T-helper 2 cell treated with Interferon-gamma antibody and Interleukin-4, amounts not matched to agents 5 μg/mL and 100 μg/mL, for 36 hours (primary cell): Measurements from ENCODE around the gene EPHB4.
A peak's percentile ranks its signal among the peaks of the same experiment; 100 is the strongest.
"Not testable (repeated sequence)": the region's sequence is repeated elsewhere in the genome, so short reads cannot be mapped to it uniquely, and the experiment has no call there.

ENCODE experiments used
- DNase-seq: peaks from one replicate; pipeline ENCODE4 v3.0.0; 2021; ENCODE audit warnings: low spot score
- H3K27ac Mint-ChIP-seq: one replicate; pipeline ENCODE4 v1.8.0; 2021; ENCODE audit warnings: mild to moderate bottlenecking, mixed read lengths
- H3K27me3 Mint-ChIP-seq: one replicate; pipeline ENCODE4 v1.8.0; 2021; ENCODE audit warnings: low read depth, mixed read lengths
- H3K36me3 Mint-ChIP-seq: one replicate; pipeline ENCODE4 v1.8.0; 2021; ENCODE audit warnings: low read depth, mixed read lengths
- H3K4me1 Mint-ChIP-seq: one replicate; pipeline ENCODE4 v1.8.0; 2021; ENCODE audit warnings: low read depth, mixed read lengths
- H3K4me3 Mint-ChIP-seq: one replicate; pipeline ENCODE4 v1.8.0; 2022; ENCODE audit warnings: mild to moderate bottlenecking, moderate library complexity, mixed read lengths
- H3K9me3 Mint-ChIP-seq: one replicate; pipeline ENCODE4 v1.8.0; 2021; ENCODE audit warnings: mixed read lengths

Gene EPHB4

DNA sequence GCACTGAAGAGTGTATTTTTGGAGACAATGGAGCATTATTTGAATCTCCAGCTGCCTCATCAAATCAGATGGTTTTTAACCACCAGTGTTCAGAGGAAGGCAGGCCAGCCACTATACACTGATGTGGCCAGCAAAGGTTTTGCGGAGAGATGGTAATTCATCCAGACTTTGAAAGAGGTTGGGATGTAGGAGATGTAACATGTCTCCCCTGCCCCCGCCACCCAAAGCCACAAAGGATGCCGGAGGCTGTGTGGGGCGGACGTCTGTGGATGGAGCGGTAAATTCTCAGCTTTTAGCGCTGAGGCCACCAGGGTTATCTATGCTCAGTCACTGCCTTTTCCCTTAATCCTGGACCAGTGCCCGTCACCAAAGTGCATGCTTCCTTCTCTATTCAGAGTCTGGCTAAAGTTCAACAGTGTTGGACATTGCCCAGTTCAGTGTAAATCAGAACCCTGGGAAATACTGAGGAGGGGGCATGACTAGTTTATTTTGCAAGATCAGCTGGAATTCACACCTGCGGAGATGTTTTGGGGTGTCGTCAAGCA, 36.2 kb upstream of the EPHB4 start:
- H3K27ac Mint-ChIP-seq: no peak overlapping the region
- no peak overlapping the region for H3K4me3 Mint-ChIP-seq
- H3K27me3 Mint-ChIP-seq: no peaks in the 10 kb centered on the region
- H3K9me3 Mint-ChIP-seq: no peaks in the 10 kb centered on the region
- peaks cover 37% of the 10 kb centered on the region for H3K36me3 Mint-ChIP-seq
- DNase-seq: no peak
- peaks cover 10% of the 10 kb centered on the region for H3K4me1 Mint-ChIP-seq

DNA sequence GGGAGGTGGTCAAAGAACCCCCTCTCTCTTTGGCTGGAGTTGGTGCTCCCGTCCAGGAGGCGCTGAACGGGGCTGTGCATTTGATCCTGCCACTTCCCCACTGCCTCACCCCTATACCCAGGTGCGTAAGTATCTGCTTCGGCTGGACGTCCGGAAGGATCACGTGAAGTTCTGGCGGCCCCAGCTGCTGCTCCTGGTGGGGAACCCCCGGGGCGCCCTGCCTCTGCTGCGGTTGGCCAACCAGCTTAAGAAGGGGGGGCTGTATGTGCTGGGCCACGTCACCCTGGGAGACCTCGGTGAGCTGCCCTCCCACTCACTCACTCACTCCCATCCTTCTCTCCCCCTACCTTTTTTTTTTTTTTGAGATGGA, 34.3 kb upstream of the EPHB4 start:
- DNase-seq: no peak
- H3K9me3 Mint-ChIP-seq: no peaks in the 10 kb centered on the region
- no peaks in the 10 kb centered on the region for H3K27me3 Mint-ChIP-seq
- no peaks in the 10 kb centered on the region for H3K4me1 Mint-ChIP-seq
- H3K4me3 Mint-ChIP-seq: no peak overlapping the region
- no peak overlapping the region for H3K27ac Mint-ChIP-seq
- H3K36me3 Mint-ChIP-seq: peaks cover 35% of the 10 kb centered on the region

DNA sequence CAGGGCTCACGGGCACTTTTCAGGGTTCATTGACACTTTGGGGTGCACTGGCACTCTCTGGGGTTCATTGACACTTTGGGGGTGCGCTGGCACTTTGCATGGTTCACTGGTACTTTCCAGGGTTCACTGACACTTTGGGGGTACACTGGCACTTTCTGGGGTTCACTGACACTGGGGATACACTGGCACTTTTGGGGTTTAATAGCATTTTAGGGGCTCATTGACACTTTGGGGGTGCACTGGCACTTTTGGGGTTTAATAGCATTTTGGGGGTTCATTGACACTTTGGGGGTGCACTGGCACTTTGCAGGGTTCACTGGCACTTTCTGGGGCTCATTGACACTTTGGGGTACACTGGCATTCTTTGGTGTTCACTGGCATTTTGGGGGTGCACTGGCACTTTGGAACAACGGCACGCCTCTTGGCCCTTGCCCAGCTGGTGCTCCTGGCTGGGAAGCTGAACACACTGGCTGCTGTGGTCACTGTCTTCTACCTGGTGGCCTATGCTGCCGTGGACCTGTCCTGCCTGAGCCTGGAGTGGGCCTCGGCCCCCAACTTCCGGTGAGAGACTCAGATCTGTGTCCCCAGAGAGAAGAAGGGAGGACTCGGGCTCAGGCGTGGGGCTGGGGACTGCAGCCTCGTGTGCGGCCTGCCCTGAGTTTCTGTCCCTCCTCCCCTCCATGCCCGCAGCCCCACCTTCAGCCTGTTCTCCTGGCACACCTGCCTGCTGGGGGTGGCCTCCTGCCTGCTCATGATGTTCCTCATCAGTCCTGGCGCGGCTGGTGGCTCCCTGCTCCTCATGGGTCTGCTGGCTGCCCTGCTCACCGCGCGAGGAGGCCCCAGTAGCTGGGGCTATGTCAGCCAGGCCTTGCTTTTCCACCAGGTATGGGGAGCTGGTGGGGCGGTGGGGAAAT, 33.6 kb upstream of the EPHB4 start:
- no peak overlapping the region for H3K27ac Mint-ChIP-seq
- no peak overlapping the region for H3K4me3 Mint-ChIP-seq
- H3K27me3 Mint-ChIP-seq: no peaks in the 10 kb centered on the region
- no peaks in the 10 kb centered on the region for H3K4me1 Mint-ChIP-seq
- DNase-seq: no peak
- H3K36me3 Mint-ChIP-seq: peaks cover 35% of the 10 kb centered on the region
- no peaks in the 10 kb centered on the region for H3K9me3 Mint-ChIP-seq

DNA sequence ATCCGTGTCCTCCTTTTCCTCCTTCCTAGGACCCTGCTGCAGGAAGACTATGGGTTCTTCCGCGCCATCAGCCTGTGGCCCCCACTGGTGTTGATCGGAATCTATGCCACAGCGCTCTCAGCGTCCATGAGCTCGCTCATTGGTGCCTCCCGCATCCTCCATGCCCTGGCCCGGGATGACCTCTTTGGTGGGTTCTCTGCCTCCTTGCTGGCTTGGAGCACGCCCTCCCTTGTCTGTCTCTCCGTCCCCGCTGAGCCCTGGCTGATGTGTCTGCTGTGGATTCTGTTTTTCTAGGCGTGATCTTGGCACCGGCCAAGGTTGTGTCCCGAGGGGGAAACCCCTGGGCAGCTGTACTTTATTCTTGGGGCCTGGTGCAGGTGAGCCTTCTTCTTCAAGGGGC, 32.5 kb upstream of the EPHB4 start:
- Mint-ChIP-seq H3K9me3 (no peaks in the 10 kb centered on the region), H3K27ac (no peak overlapping the region), H3K4me3 (no peak overlapping the region), H3K4me1 (peaks cover 3% of the 10 kb centered on the region), H3K27me3 (no peaks in the 10 kb centered on the region), H3K36me3 (peaks cover 38% of the 10 kb centered on the region)
- DNase-seq: no peak

DNA sequence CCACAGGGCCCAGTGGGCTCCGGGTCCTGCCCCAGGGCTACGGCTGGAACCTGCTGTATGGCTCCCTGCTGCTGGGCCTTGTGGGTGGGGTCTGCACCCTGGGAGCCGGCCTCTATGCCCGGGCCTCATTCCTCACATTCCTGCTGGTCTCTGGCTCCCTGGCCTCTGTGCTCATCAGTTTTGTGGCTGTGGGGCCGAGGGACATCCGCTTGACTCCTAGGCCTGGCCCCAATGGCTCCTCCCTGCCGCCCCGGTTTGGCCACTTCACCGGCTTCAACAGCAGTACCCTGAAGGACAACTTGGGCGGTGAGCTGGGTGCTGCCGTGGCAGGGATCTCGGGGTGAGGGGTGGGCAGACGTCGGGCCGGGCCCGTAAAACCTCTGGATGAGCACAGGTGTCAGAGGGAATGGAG, 29.6 kb upstream of the EPHB4 start:
- H3K9me3 Mint-ChIP-seq: no peaks in the 10 kb centered on the region

DNA sequence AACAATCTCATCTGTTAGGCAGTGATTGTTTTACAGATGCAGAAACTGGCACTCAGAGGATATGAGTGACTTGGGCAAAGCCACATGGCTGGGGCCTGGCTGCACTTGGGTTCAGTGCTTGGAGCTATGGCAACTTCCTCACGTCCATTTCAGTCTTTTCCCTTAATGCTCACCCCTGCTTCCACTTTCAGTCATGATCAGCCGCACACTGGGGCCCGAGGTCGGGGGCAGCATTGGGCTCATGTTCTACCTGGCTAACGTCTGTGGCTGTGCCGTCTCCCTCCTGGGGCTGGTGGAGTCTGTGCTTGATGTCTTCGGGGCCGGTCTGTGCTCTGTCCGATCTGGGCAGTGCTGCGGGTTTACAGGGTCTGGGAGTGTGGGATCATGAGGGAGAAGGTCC, 28.2 kb upstream of the EPHB4 start:
- no peaks in the 10 kb centered on the region for H3K27me3 Mint-ChIP-seq
- peaks cover 8% of the 10 kb centered on the region for H3K4me1 Mint-ChIP-seq
- no peak overlapping the region for H3K27ac Mint-ChIP-seq
- H3K9me3 Mint-ChIP-seq: no peaks in the 10 kb centered on the region
- DNase-seq: no peak
- H3K4me3 Mint-ChIP-seq: no peak overlapping the region
- peaks cover 16% of the 10 kb centered on the region for H3K36me3 Mint-ChIP-seq

More for the DNA sequence above, 29.6 kb upstream of the EPHB4 start:
- H3K4me1 Mint-ChIP-seq: peaks cover 7% of the 10 kb centered on the region
- H3K27me3 Mint-ChIP-seq: no peaks in the 10 kb centered on the region
- DNase-seq: no peak
- H3K27ac Mint-ChIP-seq: no peak overlapping the region
- H3K4me3 Mint-ChIP-seq: no peak overlapping the region
- H3K36me3 Mint-ChIP-seq: peaks cover 20% of the 10 kb centered on the region

DNA sequence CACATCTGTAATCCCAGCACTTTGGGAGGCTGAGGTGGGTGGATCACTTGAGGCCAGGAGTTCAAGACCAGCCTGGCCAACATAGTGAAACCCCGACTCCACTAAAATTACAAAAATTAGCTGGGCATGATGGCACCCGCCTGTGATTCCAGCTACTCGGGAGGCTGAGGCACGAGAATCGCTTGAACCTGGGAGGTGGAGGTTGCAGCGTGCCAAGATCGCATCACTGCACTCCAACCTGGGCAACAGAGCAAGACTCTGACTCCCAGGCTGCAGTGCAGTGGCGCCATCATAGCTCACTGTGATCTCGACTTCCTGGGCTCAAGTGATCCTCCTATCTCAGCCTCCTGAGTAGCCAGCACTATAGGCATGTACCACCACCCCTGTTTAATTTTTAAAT, 27.6 kb upstream of the EPHB4 start:
- not testable (repeated sequence) for H3K27ac Mint-ChIP-seq, H3K27me3 Mint-ChIP-seq, H3K9me3 Mint-ChIP-seq, H3K4me1 Mint-ChIP-seq, DNase-seq, H3K4me3 Mint-ChIP-seq
- peaks cover 13% of the 10 kb centered on the region for H3K36me3 Mint-ChIP-seq

DNA sequence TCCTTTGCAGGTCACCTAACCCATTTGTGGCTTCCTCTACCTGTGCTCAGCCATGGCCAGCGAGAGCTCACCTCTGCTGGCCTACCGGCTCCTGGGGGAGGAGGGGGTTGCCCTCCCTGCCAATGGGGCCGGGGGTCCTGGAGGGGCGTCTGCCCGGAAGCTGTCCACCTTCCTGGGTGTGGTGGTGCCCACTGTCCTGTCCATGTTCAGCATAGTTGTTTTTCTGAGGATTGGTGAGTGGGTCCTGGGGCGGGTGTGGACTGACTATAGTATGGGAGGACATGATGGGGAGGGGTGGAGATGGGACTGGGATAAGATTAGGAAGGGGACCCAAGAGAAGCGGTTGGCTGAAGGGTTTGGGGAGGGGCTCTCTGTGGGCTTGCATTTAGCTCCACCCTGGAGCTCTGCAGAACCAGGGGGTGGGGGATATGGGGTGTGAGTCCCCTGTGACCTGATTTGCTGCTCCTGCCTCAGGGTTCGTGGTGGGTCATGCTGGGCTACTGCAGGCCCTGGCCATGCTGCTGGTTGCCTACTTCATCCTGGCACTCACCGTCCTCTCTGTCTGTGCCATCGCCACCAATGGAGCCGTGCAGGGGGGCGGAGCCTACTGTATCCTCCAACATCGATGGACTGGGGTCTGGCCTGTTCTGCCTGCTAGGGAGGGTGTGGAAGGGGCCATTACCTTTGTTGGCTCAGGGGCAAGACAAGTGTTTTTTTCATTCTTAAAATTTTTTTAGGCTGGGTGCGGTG, 27.0 kb upstream of the EPHB4 start:
- Mint-ChIP-seq H3K27ac (no peak overlapping the region), H3K9me3 (no peaks in the 10 kb centered on the region), H3K4me3 (peak overlapping the region; percentile 89)

DNA sequence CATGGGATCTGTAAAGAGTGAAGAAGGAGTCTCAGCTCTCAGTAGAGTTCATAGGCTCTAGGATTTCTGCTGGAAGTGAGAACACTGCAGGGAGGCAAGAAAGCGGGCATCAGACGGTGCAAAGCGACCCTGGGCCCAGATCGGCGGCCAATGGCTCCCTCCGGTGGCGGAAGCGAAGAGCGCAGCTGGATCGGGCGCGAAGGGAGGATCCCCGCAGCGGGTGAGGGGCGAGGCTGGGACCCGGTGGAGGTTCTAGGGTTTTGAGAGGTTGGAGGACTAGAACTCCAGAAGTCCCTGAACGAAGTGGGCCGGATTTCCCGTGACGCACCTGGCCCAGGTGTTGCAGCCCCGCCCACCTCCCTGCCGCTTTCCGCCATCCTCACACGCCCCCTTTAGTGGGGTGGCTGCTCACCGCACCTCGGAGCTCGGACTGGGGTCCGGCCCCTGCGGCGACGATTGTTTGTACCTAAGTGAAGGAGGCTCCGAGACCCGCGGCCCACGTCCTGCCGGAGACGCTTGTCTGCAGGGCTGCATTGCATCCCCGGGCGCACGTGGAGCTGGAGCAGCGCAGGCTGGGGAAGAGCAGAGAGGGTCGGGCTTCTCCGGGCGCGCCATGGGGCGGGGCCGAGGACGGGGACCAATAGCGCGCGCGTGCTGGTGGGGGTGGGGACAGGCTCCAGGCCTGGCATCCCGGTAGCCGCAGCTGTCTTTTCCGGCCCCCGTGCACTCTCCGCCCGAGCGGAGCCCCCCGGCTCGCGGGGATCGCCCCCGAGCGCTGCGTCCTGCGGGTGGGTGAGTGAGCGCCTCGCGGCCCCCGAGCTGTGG, 24.9 kb upstream of the EPHB4 start, which contains the start of gene SLC12A9:
SLC12A9 (plus strand) TSS at position 666 of the 825 bp plus-strand sequence. CDS start 1,485 bp downstream, outside the sequence.
- DNase-seq: peak; percentile 87
- H3K36me3 Mint-ChIP-seq: peaks cover 8% of the 10 kb centered on the region
- no peaks in the 10 kb centered on the region for H3K9me3 Mint-ChIP-seq
- H3K27me3 Mint-ChIP-seq: no peaks in the 10 kb centered on the region
- H3K27ac Mint-ChIP-seq: peak within 1 kb of the TSS; percentile 77
- peak within 1 kb of the TSS; percentile 89 for H3K4me3 Mint-ChIP-seq
- peaks cover 8% of the 10 kb centered on the region for H3K4me1 Mint-ChIP-seq

More for the DNA sequence above, 27.0 kb upstream of the EPHB4 start:
- Mint-ChIP-seq H3K4me1 (peaks cover 8% of the 10 kb centered on the region), H3K27me3 (no peaks in the 10 kb centered on the region), H3K36me3 (peaks cover 8% of the 10 kb centered on the region)
- DNase-seq: no peak

DNA sequence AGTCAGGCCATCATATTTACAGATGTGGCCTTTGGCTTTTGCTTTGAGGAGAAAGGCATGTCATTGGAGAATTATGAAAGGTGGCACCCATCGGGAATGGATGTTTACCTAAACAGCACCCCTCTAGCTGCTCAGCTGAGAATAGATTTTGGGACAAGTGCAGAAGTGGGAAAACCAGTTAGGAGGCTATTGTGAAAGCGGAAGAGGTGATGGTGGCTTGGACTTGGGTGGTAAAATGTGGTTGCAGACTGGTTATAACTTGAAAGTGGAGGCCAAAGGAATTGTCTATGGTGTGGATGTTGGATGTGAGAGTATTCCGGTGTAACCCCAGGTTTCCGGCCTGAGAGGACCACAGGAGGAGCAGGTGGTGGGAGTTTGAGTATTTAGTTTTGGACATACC, 20.0 kb upstream of the EPHB4 start:
- H3K9me3 Mint-ChIP-seq: no peaks in the 10 kb centered on the region

DNA sequence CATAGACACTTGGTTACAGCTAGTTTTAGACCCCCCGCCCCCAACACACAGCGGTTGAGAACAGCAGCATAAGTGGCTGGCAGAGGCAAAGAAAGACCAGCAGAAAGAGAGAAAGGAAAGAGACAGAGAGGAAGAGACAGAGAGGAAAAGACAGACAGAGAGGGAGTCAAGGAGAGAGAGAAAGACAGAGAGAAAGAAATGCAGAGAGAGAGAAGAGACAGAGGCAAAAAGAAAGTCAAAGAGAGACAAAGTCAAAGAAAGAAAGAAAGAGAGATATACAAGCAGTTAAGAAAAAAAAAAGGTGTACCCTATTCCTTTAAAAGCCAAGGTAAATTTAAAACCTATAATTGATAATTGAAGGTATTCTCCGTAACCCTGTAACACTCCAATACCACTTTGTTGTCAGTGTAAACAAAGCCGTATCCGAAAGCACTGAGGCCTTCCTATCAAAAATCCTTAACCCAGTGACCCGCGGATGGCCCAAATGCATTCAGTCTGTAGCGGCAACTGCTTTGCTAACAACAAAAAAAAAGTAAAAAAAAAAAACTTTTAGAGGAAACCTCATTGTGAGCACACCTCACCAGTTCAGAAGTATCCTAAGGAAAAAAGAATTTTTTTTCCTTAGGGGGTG, 13.3 kb upstream of the EPHB4 start:
- DNase-seq: no peak
- no peaks in the 10 kb centered on the region for H3K9me3 Mint-ChIP-seq
- peaks cover 14% of the 10 kb centered on the region for H3K4me1 Mint-ChIP-seq
- no peak overlapping the region for H3K4me3 Mint-ChIP-seq
- peaks cover 11% of the 10 kb centered on the region for H3K27me3 Mint-ChIP-seq
- H3K27ac Mint-ChIP-seq: peak overlapping the region; percentile 9
- no peaks in the 10 kb centered on the region for H3K36me3 Mint-ChIP-seq

More for the DNA sequence above, 20.0 kb upstream of the EPHB4 start:
- no peak overlapping the region for H3K27ac Mint-ChIP-seq
- H3K4me3 Mint-ChIP-seq: no peak overlapping the region
- no peak for DNase-seq
- H3K36me3 Mint-ChIP-seq: no peaks in the 10 kb centered on the region
- H3K4me1 Mint-ChIP-seq: peaks cover 2% of the 10 kb centered on the region
- H3K27me3 Mint-ChIP-seq: peaks cover under 1% of the 10 kb centered on the region

DNA sequence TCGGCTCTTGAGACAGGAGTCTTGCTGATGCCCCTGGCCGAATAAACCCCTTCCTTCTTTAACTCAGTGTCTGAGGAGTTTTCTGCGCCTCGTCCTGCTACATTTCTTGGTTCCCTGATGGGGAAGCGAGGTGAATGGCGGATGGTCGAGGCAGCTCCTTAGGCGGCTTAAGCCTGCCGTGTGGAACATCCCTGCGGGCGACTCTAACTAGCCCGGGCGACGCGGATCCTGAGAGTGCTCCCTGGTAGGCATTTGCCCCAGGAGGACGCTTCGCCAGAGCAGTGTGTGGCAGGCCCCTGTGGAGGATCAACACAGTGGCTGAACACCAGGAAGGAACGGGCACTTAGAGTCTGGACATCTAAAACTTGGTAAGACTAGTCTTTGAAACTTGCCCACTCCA, 12.0 kb upstream of the EPHB4 start:
- Mint-ChIP-seq H3K9me3 (no peaks in the 10 kb centered on the region), H3K27ac (no peak overlapping the region), H3K4me1 (peaks cover 14% of the 10 kb centered on the region), H3K4me3 (no peak overlapping the region), H3K27me3 (peaks cover 11% of the 10 kb centered on the region), H3K36me3 (no peaks in the 10 kb centered on the region)
- DNase-seq: no peak
